ENCODE results near the gene LRRK2. TPM values are rescaled to one million over a fixed set of nuclear protein-coding genes. Genes with fewer than 3 reads are reported as not detected.

Gene LRRK2
- total and polyA plus RNA-seq, 2 experiments from 2014 or later, result 6.4 to 9.3 TPM

DNA sequence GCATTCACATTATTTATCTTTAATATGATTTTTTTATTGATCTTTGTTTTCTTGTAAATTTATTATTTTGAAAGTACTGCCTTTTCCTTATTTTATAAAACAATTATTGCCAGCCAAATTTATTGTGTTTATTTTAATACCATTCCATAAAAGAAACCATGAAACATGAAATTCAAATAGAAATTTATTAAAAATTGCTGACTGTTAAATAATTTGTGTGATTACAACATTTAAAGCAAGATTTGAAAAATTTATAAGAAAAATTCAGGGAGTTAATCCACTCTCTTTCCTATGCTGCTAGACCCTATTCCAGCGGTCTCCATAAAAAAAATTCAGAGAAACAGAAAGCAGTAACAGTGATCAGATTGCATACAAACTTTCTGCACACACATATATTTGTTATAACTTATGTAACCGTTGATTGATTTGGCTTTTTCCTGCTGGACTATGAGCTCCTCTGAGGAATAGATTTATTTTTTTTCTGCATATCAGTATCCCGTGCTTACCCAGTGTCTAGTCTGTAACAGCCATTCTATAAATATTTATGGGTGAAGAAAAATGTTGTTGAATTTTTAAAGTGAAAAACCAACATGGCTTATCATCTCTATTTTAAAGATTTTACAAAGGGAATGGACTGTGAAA, 68.1 kb downstream of the LRRK2 start:
- no peak overlapping the region for H3K27ac ChIP-seq
- H3K4me1 ChIP-seq (ENCODE audit: low read depth), result no peaks in the 10 kb centered on the region
- H3K4me3 ChIP-seq, result no peak overlapping the region
- no peak for DNase-seq (ENCODE audit: low read depth in 1 of 2, low spot score in 1 of 2)
- no peaks in the 10 kb centered on the region for H3K9me3 ChIP-seq (ENCODE audit: low read depth)
- H3K27me3 ChIP-seq, result no peaks in the 10 kb centered on the region
- TF ChIP-seq, protein P1, sequence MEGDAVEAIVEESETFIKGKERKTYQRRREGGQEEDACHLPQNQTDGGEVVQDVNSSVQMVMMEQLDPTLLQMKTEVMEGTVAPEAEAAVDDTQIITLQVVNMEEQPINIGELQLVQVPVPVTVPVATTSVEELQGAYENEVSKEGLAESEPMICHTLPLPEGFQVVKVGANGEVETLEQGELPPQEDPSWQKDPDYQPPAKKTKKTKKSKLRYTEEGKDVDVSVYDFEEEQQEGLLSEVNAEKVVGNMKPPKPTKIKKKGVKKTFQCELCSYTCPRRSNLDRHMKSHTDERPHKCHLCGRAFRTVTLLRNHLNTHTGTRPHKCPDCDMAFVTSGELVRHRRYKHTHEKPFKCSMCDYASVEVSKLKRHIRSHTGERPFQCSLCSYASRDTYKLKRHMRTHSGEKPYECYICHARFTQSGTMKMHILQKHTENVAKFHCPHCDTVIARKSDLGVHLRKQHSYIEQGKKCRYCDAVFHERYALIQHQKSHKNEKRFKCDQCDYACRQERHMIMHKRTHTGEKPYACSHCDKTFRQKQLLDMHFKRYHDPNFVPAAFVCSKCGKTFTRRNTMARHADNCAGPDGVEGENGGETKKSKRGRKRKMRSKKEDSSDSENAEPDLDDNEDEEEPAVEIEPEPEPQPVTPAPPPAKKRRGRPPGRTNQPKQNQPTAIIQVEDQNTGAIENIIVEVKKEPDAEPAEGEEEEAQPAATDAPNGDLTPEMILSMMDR (IDR thresholded peaks at IDR 0.05; ENCODE audit: low read depth, low read length), result no peak
- no peaks in the 10 kb centered on the region for H3K36me3 ChIP-seq

DNA sequence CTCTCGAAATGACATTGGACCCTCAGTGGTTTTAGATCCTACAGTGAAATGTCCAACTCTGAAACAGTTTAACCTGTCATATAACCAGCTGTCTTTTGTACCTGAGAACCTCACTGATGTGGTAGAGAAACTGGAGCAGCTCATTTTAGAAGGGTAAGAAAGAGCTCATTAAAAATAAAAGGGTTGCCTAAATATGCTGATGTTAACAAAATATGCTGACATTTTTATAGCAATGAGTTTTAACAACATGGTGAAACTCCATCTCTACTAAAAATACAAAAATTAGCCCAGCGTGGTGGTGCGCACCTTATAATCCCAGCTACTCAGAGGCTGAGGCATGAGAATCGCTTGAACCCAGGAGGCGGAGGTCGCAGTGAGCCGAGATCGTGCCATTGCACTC, 73.5 kb downstream of the LRRK2 start:
- no peaks in the 10 kb centered on the region for H3K9me3 ChIP-seq (ENCODE audit: low read depth)
- no peaks in the 10 kb centered on the region for H3K36me3 ChIP-seq
- no peaks in the 10 kb centered on the region for H3K4me1 ChIP-seq (ENCODE audit: low read depth)
- no peak overlapping the region for H3K4me3 ChIP-seq
- TF ChIP-seq, protein P1 (IDR thresholded peaks at IDR 0.05; ENCODE audit: low read depth, low read length), result no peak
- no peak for DNase-seq (ENCODE audit: low read depth in 1 of 2, low spot score in 1 of 2)
- no peak overlapping the region for H3K27ac ChIP-seq
- H3K27me3 ChIP-seq, result no peaks in the 10 kb centered on the region

DNA sequence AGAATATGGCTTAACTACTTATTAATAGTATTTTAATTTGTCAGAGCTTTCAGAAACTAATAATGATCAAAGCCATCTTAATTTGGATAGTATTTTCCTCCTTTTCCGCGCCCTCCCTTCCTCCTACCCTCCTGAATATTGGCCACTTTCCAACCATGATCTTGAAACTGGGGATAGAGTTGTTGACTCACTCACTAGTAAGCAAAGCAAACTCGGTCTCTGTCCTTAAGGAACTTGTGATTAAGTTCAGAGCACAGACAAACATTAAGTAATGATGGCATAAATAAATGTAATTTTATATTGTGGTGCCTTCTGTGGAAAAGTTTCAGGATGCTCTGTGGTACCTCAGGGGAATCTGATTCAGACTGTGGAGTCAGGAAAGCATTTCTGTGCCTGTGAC, 75.7 kb downstream of the LRRK2 start:
- no peaks in the 10 kb centered on the region for H3K27me3 ChIP-seq
- H3K27ac ChIP-seq, result no peak overlapping the region
- H3K36me3 ChIP-seq, result no peaks in the 10 kb centered on the region
- H3K9me3 ChIP-seq (ENCODE audit: low read depth), result no peaks in the 10 kb centered on the region
- peak in 1 of 2 donors; percentile 1 for DNase-seq (ENCODE audit: low read depth in 1 of 2, low spot score in 1 of 2)
- TF ChIP-seq, protein P1 (IDR thresholded peaks at IDR 0.05; ENCODE audit: low read depth, low read length), result no peak
- no peak overlapping the region for H3K4me3 ChIP-seq
- no peaks in the 10 kb centered on the region for H3K4me1 ChIP-seq (ENCODE audit: low read depth)

GRCh38 chr12:40309001-40309400, 84.2 kb downstream of the LRRK2 start:
- Histone ChIP-seq H3K4me3 (no peak overlapping the region), H3K9me3 (ENCODE audit: low read depth) (no peaks in the 10 kb centered on the region), H3K36me3 (no peaks in the 10 kb centered on the region), H3K27me3 (no peaks in the 10 kb centered on the region), H3K27ac (no peak overlapping the region), H3K4me1 (ENCODE audit: low read depth) (peaks cover 10% of the 10 kb centered on the region)
- no peak for DNase-seq (ENCODE audit: low read depth in 1 of 2, low spot score in 1 of 2)
- TF ChIP-seq, protein P1 (IDR thresholded peaks at IDR 0.05; ENCODE audit: low read depth, low read length), result no peak

DNA sequence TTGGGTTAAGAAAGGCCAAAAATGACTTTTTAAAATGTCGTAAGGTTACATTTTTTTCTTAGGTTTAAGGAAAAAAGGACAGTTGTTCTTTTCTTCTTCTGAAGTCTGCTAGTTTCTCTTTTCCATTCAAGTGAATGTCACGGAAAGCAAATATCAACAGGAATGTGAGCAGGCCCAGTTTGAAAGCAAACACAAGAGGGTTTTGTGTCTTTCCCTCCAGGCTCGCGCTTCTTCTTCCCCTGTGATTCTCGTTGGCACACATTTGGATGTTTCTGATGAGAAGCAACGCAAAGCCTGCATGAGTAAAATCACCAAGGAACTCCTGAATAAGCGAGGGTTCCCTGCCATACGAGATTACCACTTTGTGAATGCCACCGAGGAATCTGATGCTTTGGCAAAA, 85.4 kb downstream of the LRRK2 start:
- Histone ChIP-seq H3K4me3 (no peak overlapping the region), H3K36me3 (no peaks in the 10 kb centered on the region), H3K4me1 (ENCODE audit: low read depth) (peaks cover 10% of the 10 kb centered on the region), H3K9me3 (ENCODE audit: low read depth) (no peaks in the 10 kb centered on the region), H3K27ac (no peak overlapping the region), H3K27me3 (no peaks in the 10 kb centered on the region)
- DNase-seq (ENCODE audit: low read depth in 1 of 2, low spot score in 1 of 2), result no peak
- TF ChIP-seq, protein P1 (IDR thresholded peaks at IDR 0.05; ENCODE audit: low read depth, low read length), result no peak

Measured in cardiac muscle cell (in vitro differentiated cells and primary cell).